ELF-1 (cell line): ENCODE data around the gene POFUT2.

Experiments used
- DNase-seq: peaks from one replicate; pipeline ENCODE4 v3.0.0-alpha.2; 2016; ENCODE audit warnings: low read depth, low spot score

The POFUT2 gene, protein sequence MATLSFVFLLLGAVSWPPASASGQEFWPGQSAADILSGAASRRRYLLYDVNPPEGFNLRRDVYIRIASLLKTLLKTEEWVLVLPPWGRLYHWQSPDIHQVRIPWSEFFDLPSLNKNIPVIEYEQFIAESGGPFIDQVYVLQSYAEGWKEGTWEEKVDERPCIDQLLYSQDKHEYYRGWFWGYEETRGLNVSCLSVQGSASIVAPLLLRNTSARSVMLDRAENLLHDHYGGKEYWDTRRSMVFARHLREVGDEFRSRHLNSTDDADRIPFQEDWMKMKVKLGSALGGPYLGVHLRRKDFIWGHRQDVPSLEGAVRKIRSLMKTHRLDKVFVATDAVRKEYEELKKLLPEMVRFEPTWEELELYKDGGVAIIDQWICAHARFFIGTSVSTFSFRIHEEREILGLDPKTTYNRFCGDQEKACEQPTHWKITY

DNA sequence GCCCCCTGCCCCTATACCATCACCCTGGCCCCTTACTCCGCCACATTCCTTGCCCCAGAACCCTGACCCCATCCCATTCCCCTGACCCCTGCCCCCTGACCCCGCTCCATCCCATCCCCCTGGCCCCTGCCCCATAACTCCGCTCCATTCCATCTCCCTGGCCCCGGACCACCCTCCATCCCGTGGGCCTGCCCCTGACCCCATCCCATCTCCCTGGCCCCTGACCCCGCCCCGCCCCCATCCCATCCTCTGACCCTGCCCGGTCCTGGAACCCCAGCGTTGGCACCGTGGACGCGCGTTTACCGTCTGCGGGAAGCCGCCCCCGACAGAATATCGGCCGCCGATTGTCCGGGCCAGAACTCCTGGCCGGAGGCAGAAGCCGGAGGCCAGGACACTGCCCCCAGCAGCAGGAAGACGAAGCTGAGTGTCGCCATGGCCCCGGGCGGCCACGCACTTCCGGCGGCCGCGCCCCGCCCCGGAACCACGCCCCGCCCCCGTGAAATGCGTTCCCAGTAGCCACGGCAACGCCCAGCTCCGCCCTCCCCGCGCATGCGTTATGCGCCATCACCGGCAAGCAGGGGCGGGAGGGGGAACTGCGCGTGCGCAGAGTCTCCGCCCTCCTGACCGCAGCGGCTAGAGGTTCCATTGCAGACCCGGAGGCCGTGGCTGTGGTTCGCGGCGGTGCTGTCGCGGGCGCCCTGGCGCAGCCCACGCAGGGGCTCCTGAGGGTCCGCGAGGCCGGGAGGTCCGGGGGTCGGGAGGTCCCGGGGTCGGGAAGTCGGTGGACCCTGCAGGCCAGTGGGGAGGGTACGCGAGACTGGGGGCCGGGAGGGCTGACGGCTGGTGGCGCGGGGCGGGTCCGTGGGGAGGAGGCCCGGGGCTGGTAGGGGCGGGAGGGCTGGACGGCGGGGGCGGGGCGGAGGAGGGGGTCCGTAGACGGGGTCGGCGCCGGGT is at the start of gene POFUT2:
Gene POFUT2 (minus strand): TSS at position 458 of the 954 bp plus-strand sequence. CDS start 24 bp downstream, at position 434.
- peak; percentile 96 for DNase-seq

DNA sequence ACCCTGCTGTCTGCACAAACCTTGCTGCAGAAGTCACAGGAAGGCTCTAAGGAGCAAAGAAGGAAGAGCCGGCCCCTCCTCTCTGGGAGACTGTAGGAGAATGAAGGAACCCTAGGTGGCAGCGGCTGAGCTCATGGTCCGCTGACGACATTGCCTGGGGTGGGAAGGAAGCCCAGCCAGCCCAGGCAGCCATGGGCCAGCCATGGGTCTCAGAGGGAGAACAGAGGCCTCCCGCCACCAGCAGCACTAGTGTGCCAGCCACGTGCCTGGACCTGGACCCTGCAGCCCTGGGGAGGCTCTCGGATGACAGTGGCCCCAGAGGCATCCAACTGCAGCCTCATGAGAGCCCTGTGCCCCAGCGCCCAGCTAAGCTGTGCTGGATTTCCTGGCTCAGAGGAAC is 49.2 kb upstream of the POFUT2 start:
- peak; percentile 78 for DNase-seq

DNA sequence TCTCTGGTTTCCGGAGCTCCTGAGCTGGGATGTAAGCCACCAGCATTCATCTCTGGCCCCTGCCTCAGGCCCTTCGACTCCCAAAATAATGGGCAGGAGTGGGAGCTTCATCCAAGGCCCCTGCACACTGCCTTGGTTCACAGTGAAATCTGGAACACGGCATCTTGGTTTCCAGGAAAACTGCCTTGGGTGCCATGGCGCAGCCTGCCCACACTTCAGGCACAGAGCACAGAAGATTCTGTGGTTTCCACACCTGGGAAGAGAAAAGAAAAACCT is 48.8 kb upstream of the POFUT2 start:
- DNase-seq, result no peak

DNA sequence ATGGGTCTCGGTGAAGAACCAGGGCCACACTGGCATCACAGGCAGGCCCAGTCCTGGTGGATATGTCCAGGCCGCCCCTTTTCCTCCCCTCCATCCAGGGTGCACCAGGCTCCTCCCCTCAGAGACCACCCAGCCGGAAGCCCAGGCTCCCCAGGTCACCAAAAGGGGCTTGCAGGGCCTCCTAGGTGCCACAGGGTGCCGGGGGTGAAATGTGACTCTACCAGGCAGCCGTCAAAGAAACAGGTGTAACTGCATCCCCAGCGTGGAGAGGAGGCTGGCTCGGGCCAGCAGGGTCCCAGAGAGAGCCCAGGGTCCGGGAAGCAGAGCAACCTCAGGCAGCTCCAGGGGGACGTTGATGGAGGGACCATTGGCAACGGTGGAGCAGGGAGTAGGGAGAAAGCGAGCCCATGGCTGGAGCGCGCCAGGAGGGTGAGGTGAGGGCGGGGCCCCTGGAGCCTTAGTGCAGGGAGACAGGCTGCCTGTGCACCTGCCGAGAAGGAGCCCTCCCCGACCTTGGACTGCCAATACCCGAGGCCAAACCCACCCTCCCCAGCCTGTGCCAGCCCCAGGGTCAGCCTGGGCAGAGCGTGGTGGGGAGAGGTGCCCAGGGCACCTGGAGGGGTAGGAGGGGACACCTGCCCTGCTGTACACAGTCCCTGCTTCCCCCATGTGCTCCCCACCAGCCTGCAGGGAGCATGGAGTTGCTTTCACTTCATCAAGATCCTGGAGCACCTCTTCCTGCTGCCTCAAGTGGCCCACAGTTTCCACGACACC is 48.3 kb upstream of the POFUT2 start:
- DNase-seq, result peak; percentile 1

DNA sequence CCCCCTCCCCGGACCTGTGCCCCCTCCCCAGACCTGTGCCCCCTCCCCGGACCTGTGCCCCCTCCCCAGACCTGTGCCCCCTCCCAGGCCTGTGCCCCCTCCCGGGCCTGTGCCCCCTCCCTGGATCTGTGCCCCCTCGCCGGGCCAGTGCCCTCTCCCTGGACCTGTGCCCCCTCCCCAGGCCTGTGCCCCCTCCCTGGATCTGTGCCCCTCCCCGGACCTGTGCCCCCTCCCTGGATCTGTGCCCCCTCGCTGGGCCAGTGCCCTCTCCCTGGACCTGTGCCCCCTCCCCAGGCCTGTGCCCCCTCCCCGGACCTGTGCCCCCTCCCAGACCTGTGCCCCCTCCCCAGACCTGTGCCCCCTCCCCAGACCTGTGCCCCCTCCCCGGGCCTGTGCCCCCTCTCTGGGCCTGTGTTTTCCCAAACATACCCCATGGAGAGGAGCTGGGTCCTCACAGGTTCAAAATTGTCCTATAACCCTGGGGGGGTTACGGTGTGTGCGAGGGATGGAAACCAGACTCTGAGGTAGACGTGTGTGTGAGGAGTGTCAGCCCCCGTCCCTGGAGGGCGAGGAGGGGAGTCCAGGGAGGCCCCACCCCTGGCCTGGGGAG is 47.6 kb upstream of the POFUT2 start:
- DNase-seq, result peak; percentile 3

DNA sequence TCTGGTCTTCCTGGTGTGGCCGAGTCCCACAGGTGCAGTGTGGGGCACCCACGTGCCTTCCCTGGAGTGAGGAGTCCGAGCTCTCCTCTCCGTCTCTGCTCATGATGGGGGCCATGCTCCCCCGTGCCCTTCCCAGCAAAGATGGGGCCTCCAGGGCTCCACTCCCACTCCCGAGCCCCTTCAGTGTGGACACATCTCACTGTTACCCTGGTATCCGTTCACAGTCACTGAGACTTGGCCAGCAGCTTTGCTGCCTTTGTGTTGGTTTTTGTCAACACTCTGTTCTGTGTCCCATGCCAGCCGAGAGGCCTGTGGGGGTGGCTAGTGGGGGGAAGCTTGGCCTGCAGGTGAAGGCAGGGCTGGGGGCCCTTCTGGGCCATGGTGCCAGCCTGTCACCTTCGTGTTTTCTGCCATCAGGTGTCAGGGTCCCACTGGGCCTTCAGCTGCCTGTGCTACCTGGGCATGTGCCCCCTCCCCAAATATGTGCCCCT is 46.9 kb upstream of the POFUT2 start:
- DNase-seq, result no peak

DNA sequence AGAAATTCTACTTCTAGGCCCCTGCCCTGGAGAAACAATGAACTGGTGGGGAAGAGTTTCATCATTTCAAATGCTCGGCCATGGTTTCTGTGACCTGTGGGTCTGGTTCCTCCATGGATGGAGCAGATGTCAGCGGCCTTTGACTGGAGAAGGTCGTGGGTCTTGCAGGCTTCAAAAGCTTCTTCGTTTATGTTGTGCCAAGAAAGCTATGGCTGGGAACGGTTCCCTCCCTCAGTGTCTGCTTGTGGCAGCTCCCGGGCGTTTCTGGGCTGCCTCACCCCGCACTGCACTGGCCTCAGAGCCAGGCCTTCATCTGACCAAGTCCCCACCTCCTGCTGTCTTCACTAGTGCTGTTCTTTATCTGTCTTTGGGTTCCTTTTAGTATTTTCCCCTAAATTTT is 46.4 kb upstream of the POFUT2 start:
- no peak for DNase-seq

DNA sequence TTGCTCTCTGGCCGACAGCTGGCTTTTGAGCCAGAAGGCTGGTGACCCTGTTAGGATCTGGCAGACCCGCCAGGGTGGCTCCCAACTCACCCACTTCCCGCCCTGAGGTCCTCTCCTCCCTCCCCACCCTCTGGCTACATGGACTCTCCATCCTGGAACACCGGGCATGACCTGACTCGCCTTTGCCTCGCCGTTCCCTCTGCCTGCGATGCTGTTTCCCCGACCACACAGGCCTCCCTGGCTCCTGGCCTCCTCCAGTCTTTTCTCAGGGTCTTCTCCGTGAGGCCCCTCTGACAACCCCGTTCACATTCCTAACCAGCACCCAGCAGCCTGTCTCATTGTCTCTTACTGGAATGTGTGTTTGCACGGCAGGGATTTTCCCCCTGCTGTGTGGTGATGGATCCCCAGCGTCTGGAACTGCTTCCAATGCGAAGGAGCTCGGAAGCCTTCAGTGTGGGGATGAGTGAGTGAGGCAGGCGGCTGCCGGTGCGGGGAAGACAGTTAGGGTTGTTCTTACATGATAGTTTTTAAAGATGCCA is 46.0 kb upstream of the POFUT2 start:
- peak; percentile 70 for DNase-seq

DNA sequence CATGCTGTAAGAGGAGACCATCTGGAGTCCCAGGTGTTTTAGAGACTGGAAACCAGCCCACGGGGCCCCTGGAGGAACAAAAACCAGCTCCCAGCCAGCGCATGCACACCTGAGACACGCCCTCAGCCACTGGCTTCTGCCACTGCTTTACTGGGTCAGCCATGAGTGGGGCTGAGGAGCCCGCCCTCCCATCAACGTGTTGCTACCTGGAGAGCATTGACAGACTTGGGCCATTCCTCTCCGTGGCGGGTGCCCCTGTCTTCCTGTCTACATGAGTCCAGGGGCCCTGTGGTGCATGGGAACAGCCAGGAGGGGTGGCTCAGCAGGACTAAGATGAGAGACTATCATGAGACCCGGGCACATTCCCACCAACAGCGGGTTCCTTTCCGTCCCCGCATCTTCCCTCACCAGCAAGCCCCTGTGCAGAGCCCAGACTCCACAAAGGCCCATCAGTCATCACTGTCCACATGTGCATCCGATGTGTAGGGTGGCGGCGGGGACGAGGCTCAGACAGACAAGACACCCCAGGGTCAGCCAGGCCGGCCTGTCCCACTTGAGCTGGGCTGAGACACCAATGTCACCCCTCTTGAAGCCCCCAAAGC is 45.4 kb upstream of the POFUT2 start:
- DNase-seq, result no peak

DNA sequence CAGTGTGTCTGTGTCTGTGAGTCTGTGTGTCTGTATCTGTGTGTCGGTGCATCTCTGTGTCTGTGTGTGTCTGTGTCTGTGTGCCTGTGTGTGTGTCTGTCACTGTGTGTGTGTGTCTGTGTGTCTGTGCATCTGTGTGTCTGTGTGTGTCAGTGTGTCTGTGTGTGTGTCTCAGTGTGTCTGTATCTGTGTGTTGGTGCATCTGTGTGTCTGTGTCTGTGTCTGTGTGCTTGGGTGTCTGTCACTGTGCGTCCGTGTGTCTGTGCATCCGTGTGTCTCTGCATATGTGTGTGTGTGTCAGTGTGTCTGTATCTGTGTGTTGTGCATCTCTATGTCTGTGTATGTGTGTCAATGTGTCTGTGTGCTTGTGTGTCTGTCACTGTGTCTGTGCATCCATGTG is 44.7 kb upstream of the POFUT2 start:
- no peak for DNase-seq

DNA sequence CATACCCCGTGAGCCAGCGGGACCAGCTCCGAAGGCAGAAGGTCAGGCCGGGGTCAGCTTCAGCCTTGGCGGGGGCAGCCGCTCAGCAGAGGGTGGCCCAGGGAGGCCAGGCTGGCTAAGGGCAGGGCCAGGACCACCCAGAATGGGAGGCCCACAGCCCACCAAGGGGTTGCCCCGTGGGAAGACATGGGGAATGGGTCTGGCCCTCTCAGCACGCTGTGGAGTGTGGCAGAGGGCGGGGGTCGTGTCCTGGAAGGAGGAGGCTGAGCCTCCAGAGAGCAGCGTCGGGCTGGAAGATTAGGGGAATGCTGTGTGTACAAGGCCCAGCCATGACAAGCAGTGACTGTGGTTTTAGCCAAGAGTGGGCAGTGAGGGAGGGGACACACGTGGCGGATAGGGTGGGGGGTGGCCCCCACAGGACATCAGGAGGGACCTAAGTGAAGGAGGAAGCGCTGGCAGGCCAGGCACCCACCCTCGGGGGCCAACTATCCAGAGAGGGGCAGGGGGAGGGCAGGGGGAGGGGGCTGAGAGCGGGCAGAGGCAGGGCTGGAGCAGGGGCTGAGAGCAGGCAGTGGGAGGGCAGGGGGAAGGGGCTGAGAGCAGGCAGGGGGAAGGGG is 43.9 kb upstream of the POFUT2 start:
- no peak for DNase-seq

DNA sequence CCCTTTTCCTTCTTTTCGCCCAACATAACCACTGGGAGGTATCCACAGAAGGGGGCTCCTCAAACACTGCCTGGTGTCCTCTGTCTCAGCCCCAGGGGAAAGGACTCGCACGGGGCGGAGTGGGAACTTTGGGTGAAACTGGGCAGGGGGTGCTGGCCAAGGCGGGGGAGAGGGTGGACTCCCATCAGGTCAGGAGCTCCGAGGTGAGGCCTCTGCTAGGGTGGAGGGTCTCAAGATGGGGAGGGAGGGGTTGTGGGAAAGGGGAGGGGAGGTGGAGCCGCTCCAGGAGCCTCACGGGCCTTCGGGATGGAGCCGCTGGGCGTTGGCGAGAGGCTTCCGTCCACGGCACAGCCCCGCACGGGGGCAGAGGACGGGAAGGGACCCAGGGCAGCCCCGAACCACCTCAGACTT is 43.2 kb upstream of the POFUT2 start:
- DNase-seq, result no peak

DNA sequence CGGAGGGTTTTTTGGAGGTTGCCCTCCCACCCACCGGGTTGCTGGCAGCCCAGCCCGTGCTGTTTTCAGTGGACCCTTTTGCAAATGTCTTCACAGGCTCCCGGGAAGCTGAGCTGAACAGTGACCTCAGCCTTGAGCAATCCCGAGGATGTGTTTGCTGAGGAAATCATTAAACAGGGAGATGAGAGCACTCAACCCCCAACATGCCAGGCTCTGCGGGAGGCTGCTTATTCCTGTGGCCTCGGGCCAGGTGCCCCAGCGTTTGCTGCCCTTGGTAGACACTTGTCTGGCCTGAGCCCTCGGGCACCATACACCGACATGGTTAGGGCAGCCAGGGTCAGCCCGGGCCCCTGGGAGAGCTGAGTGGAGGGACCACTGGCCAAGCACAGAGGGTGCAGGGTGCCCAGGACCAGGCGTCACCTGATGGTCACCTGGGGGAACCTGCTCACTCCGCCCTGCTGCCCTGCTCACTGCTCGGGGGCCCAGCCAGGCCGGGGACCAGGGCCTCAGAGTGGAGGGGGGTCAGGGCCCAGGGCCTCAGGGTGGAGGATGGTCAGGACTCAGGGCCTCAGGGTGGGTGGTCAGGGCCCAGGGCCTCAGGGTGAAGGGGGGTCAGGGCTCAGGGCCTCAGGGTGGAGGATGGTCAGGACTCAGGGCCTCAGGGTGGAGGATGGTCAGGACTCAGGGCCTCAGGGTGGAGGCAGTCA is 42.5 kb upstream of the POFUT2 start:
- DNase-seq, result peak; percentile 94

DNA sequence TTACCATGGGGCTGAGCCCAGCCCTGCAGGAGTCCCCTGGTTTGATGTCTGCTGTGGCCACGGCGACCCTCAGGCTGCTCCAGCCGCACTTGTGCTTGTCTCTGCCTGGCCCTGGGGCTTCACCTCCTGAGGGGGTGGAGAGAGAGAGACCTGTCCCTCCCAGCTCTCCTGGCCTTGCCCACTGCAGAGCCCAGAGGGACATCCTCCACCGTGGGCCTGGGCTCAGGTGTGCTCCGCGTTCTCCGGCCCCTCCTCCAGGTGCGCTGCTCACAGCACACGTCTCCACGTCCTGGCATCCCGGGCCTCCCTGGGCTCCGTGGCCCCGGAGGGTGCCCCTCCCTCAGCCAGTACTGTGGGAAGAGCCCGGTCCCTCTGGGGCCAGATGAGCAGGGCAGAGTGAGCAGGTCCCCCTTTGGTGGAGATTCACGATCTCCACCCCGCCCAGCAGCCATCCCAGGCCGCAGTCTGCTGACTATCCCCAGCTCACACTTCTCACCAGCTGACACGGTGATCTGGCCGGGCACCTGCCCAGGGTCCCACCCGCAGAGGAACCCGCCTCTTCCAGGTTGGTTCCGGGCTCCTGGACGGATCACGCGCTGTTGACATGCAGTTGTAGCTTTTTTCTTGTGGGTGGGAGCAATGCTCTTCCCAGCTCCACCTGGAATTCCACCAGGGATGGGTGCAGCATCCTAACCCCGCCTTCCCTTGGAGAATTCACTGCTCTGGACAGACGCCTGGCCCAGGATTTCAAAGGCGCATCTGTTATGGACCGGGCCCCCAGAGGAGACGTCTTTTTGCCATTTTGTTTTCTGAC is 41.8 kb upstream of the POFUT2 start:
- DNase-seq, result peak; percentile 59

DNA sequence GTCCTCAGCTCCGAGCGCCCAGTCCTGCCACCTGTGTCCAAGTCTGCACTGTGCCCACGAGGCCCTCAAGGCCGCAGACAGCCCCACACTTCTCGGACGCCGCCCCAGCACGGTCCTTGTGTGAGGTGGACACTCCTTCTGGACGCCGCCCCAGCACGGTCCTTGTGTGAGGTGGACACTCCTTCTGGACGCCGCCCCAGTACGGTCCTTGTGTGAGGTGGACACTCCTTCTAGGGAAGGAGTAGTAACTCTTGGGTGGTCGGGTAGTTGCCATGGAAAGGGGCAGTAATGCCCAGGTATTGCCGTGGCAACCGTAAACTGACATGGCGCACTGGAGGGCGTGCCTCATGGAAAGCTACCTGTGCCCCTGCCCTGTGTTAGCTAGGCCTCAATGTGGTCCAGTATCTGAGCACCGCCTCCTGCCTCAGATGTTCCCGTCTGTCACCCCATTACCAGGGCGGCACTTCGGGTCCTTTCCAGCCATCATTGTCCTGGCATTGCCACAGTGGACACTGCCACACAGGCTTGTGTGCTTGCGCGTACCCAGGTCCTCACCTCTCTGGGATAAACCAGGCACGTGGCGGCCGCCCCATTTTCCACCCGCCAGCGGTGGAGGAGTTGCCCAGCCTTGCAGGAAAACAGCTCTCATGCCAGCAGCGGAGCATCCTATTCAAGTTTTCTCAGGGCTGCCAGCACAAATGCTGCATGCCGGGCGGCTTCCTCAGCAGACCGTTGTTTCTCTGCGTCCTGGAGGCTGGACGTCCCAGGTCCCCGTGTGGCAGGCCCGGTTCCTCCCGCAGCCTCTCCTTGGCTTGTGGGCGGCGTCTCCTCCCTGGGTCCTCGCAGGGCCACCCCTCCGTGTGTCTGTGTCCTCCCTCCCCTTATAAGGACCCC is 40.8 kb upstream of the POFUT2 start:
- no peak for DNase-seq

DNA sequence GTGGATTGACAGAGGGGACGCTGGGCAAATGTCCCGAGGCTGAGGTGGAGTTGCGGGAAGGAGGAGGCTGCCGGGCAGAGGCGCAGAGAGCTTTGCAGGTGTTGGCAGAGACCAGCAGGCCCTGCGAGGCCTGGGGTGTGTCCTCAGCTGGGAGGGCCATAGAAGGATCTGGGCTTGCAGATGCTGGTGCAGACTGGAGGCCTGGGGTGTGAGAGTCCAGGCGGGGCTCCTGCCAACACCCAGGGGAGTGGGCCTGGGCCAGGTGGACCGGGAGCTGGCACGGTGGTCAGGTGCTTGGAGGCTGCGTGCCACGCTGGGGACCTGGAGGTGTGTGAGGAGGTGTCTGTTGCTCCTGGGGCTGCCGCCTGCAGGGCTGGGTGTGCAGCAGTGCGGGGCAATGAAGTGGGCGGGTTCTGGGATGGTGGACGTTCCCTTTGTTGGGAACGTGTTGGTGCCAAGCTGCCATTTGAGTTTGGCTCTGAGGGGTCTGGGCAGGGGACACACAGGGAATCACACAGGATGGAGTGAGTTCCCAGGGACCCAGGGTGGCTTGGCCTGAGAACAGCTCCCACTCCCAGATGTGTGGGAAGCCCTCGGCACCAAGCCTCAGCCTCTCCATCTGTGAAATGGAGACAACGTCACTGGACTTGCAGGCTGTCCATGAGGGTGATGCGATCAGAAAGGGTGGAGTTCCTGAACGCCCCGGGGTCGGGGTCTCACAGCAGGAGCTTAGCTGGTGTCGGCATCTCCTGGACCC is 39.9 kb upstream of the POFUT2 start:
- no peak for DNase-seq

DNA sequence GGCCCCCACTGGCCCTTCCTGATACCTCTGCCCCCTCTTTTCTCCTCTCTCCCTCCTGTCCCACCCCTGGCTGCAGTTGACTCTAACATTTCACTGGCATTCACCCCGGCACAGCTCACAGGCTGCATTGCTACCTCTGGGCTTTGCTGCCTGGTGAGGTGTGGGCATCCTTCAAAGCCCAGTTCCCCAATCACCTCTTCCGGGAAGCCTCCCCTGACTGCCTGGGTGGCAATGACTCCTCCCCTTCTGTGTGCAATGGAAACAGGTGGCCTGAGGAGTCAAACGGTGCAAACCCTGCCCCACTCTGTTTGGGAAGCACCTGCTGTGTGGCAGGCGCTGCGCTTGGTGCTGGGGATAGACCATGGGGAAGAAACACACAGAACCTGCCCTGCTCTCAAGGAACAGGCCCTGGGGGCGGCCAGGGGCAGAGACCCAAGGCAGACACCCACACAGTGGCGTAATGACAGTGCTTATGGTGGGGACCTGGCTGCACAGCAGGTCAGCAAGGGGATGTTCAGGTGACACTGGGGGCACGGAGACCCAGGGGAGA is 39.3 kb upstream of the POFUT2 start:
- peak; percentile 17 for DNase-seq
